Activated naive CD4-positive, alpha-beta T cell treated with anti-CD3 and anti-CD28 coated beads, Interleukin-2, amount 10 ng/mL, durations not matched to agents 7 days and 5 days (primary cell): ENCODE measurements around the gene TM7SF2.

ENCODE experiments used
- CTCF ChIA-PET: fragments of 350-600 bp; sonication (Branson Sonifier 250); formaldehyde crosslinking; loops from one replicate; lab custom pipeline; 2021; ENCODE audit warnings: antibody characterized with exemption; lab: Charles Lee
- DNase-seq: peaks from one replicate; pipeline ENCODE4 v3.0.0-alpha.2; 2020
- H3K27ac Mint-ChIP-seq: one replicate; pipeline ENCODE4 v1.8.0; 2021; ENCODE audit warnings: mild to moderate bottlenecking, moderate library complexity, mixed read lengths
- H3K27me3 Mint-ChIP-seq: one replicate; pipeline ENCODE4 v1.8.0; 2021; ENCODE audit warnings: mild to moderate bottlenecking, mixed read lengths
- H3K36me3 Mint-ChIP-seq: one replicate; pipeline ENCODE4 v1.8.0; 2021; ENCODE audit warnings: mixed read lengths
- H3K4me1 Mint-ChIP-seq: one replicate; pipeline ENCODE4 v1.8.0; 2021; ENCODE audit warnings: mixed read lengths
- H3K4me3 Mint-ChIP-seq: one replicate; pipeline ENCODE4 v1.8.0; 2021; ENCODE audit warnings: mild to moderate bottlenecking, moderate library complexity, mixed read lengths
- H3K9me3 Mint-ChIP-seq: one replicate; pipeline ENCODE4 v1.8.0; 2021; ENCODE audit warnings: mixed read lengths

The TM7SF2 gene

DNA sequence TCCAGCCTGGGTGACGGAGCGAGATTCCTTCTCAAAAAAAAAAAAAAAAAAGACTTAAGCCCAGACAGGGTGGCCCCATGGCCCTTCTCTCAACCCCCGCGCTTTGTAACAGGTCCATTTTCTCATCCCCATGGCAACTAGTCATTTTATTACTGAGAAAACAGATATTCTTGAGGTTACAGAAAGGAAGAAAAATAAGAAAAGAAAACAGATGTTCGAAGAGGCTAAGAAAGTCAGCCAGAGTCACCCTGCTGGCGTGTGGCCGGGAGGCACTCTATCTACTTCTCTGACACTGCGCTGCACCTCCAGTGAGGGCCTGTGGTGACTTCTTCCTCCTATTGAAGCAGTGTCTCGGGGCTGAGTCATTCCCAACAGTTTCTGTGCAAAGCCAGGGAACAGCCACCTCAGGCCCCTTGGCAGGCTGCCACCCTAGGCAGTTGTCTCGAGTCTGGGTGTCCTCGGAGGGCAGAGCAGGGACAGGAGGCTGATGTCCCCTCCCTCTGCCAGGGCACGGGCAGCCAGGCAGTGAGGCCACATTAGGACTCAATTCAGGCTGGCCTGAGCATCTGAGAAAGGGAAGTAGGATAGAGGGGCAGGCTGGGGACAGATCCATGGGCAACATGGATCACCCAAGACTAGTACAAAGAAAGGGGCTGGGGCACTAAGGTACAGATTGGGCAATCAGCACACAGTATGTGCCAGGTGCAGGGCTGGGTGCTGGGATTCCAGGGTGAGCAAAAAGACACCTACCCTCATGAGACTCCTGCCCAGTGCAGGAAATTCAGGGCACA lies 39.0 kb downstream of the TM7SF2 start:
- no peak overlapping the region for H3K4me3 Mint-ChIP-seq
- no peaks in the 10 kb centered on the region for H3K36me3 Mint-ChIP-seq
- no peaks in the 10 kb centered on the region for H3K9me3 Mint-ChIP-seq
- peaks cover 7% of the 10 kb centered on the region for H3K4me1 Mint-ChIP-seq
- CTCF ChIA-PET: interaction anchor here (1.0 kb wide), 1 partner anchor 152 kb away, joined by 3 read pairs; no protein-coding TSS in a partner anchor
- H3K27ac Mint-ChIP-seq: no peak overlapping the region
- peaks cover 52% of the 10 kb centered on the region for H3K27me3 Mint-ChIP-seq
- no peak for DNase-seq

DNA sequence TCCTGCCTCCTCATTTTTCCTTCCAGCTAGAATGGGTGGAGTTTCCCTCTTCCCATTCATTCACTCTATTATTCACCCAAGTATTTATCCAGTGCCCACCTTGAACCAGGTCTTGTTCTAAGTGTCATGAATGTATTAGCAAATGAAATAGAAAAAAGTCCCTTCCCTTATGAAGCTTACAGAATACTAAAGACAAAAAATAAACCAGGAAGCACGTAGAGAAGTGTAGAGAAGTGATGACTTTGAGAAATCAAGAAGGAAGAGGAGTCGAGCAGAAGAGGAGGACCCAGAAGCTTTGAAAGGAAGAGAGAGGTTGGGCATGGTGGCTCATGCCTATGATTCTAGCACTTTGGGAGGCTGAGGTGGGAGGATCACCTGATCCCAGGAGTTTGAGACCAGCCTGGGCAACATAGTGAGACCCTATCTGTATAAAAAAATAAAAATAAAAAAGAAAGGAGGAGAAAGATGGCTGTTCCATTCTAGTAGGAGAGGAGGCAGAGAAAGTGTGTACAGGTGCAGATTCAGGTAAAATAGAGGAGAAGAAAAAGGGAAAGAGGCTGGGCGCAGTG lies 39.7 kb downstream of the TM7SF2 start:
- Mint-ChIP-seq H3K27me3 (peaks cover 44% of the 10 kb centered on the region), H3K9me3 (no peaks in the 10 kb centered on the region), H3K4me1 (peaks cover 7% of the 10 kb centered on the region), H3K27ac (no peak overlapping the region), H3K36me3 (no peaks in the 10 kb centered on the region), H3K4me3 (no peak overlapping the region)
- DNase-seq: no peak
- CTCF ChIA-PET: interaction anchor here (1.0 kb wide), 1 partner anchor 153 kb away, joined by 3 read pairs; no protein-coding TSS in a partner anchor

DNA sequence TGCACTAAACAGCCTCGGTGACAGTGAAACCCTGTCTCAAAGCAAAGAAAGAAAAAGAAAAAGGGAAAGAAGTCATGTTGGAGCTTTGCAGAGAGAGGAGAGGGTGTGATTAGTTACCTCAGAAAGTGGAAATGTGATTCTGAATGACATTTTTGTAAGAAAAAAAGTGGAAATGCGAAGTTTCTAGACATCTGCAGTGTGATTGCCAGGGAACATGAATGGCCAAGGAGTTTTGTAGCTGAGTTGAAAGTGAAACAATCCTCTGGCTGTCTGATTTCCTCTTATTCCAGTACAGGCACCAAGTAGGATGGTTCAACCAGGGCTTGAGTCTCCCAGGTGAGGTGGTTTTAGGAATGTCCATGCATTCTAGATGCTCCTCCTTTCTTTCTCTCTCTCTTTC lies 40.5 kb downstream of the TM7SF2 start:
- no peaks in the 10 kb centered on the region for H3K36me3 Mint-ChIP-seq
- CTCF ChIA-PET: interaction anchor here (0.6 kb wide), 1 partner anchor 12 kb away, joined by 3 read pairs; no protein-coding TSS in a partner anchor
- H3K27ac Mint-ChIP-seq: no peak overlapping the region
- H3K9me3 Mint-ChIP-seq: no peaks in the 10 kb centered on the region
- H3K27me3 Mint-ChIP-seq: peaks cover 42% of the 10 kb centered on the region
- no peak overlapping the region for H3K4me3 Mint-ChIP-seq
- no peak for DNase-seq
- H3K4me1 Mint-ChIP-seq: peaks cover 10% of the 10 kb centered on the region

DNA sequence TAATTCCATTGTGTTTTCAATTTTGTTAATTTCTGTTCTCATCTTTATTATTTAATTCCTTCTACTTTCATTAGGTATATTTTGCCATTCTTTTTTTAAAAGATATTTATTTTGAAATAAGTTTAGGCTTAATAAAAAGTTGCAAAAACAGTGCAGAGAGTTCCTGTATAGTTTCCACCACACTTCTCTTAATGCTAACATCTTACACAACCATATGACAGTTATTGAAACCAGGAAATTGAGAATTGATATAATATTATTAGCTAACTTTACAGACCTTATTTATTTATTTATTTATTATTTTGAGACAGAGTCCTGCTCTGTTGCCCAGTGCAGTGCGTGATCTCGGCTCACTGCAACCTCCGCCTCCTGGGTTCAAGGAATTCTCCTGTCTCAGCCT lies 44.6 kb downstream of the TM7SF2 start:
- H3K27me3 Mint-ChIP-seq: peaks cover 35% of the 10 kb centered on the region
- no peak overlapping the region for H3K4me3 Mint-ChIP-seq
- H3K36me3 Mint-ChIP-seq: no peaks in the 10 kb centered on the region
- DNase-seq: no peak
- no peak overlapping the region for H3K27ac Mint-ChIP-seq
- peaks cover 16% of the 10 kb centered on the region for H3K4me1 Mint-ChIP-seq
- H3K9me3 Mint-ChIP-seq: no peaks in the 10 kb centered on the region
- CTCF ChIA-PET: no interaction called here

DNA sequence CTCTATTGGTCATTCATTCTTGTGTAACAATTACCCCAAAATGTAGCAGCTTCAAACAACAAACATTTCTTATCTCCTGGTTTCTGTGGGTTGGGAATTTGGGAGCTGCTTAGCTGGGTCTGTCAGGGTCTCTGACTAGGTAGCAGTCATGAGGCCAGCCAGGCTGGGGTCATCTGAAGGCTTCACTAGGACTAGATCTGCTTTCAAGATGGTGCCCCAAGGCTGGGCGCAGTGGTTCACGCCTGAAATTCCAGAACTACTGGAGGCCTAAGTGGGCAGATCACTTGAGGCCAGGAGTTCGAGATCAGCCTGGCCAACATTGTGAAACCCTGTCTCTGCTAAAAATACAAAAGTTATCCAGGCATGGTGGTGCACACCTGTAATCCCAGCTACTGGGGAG lies 45.3 kb downstream of the TM7SF2 start:
- Mint-ChIP-seq H3K9me3 (no peaks in the 10 kb centered on the region), H3K4me3 (no peak overlapping the region), H3K4me1 (peaks cover 15% of the 10 kb centered on the region), H3K36me3 (no peaks in the 10 kb centered on the region), H3K27me3 (peaks cover 34% of the 10 kb centered on the region), H3K27ac (peak overlapping the region; percentile 33)
- CTCF ChIA-PET: no interaction called here
- no peak for DNase-seq

DNA sequence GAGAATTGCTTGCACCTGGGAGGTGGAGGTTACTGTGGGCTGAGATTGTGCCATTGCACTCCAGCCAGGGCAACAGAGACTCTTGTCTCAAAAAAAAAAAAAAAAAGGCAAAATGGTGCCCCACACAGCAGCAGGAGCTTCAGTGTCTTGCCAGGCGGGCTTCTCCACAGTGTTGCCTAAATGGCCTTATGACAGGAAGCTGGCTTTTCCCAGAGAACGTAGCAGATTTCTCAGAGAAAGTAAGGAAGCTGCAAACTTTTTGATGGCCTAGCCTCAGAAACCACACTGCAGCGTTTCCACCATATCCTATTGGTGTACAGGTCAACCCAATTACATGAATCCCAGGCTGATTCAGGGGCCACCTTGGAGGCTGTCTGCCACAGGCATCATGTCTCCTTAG lies 45.7 kb downstream of the TM7SF2 start:
- Mint-ChIP-seq H3K27ac (no peak overlapping the region), H3K27me3 (peaks cover 29% of the 10 kb centered on the region), H3K4me1 (peaks cover 11% of the 10 kb centered on the region), H3K36me3 (no peaks in the 10 kb centered on the region), H3K4me3 (no peak overlapping the region), H3K9me3 (no peaks in the 10 kb centered on the region)
- DNase-seq: no peak
- CTCF ChIA-PET: interaction anchor here (0.6 kb wide), 1 partner anchor 26 kb away, joined by 3 read pairs; no protein-coding TSS in a partner anchor

GRCh38 chr11:65159012-65159411 lies 47.3 kb downstream of the TM7SF2 start:
- no peak overlapping the region for H3K27ac Mint-ChIP-seq
- CTCF ChIA-PET: no interaction called here
- H3K9me3 Mint-ChIP-seq: no peaks in the 10 kb centered on the region
- DNase-seq: no peak
- peaks cover 11% of the 10 kb centered on the region for H3K4me1 Mint-ChIP-seq
- H3K27me3 Mint-ChIP-seq: peaks cover 20% of the 10 kb centered on the region
- H3K4me3 Mint-ChIP-seq: no peak overlapping the region
- H3K36me3 Mint-ChIP-seq: no peaks in the 10 kb centered on the region

DNA sequence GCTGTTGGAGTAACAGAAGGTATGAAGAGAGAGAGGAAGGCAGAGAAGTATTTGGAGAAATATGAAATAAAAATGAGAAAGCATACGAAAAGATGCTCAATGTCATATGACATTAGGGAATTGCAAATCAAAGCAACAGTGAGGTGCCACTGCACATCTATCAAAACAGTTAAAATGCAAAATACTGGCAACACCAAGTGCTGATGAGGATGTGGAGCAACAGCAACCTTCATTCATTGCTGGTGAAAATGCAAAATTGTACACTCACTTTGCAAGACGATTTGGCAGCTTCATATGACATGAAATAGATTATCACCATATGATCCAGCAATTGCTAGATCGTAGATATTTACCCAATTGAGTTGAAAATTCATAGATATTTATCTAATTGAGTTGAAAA lies 49.0 kb downstream of the TM7SF2 start:
- Mint-ChIP-seq H3K27me3 (peaks cover 27% of the 10 kb centered on the region), H3K9me3 (no peaks in the 10 kb centered on the region), H3K4me1 (peaks cover 11% of the 10 kb centered on the region), H3K27ac (no peak overlapping the region), H3K4me3 (no peak overlapping the region), H3K36me3 (no peaks in the 10 kb centered on the region)
- CTCF ChIA-PET: no interaction called here
- no peak for DNase-seq

DNA sequence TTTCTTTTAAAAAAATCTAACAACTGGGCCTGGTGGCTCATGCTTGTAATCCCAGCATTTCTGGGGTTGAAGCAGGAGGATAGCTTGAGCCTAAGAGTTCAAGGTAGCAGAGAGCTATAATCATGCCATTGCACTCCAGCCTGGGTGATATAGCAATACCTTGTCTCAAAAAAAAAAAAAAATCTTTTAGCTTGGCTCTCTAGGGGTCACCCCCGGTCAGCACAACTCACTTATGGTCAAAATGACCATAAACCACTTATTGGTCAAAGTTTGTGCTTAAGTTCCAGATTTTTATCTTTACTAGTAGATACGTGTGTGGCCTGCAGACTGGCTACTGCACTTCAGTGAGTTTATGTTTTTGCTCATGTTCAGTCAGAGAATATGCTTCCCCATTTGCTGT lies 52.0 kb downstream of the TM7SF2 start:
- no peaks in the 10 kb centered on the region for H3K36me3 Mint-ChIP-seq
- DNase-seq: no peak
- peaks cover 21% of the 10 kb centered on the region for H3K27me3 Mint-ChIP-seq
- H3K27ac Mint-ChIP-seq: no peak overlapping the region
- H3K4me3 Mint-ChIP-seq: no peak overlapping the region
- no peaks in the 10 kb centered on the region for H3K9me3 Mint-ChIP-seq
- CTCF ChIA-PET: no interaction called here
- peaks cover 3% of the 10 kb centered on the region for H3K4me1 Mint-ChIP-seq
